GM12864 (cell line): ENCODE results near the gene KCNQ5.

Source experiments
- DNase-seq: peaks from one replicate; pipeline ENCODE4 v3.0.0-alpha.2; 2011; ENCODE audit warnings: low read depth
- H3K4me3 ChIP-seq: 2 replicates; pipeline ENCODE4 v1.5.1; 2011; ENCODE audit warnings: mild to moderate bottlenecking, low read depth, low read length, control low read depth
- TF ChIP-seq, protein P1 (sequence below): IDR thresholded peaks from 2 replicates; pipeline ENCODE4 v1.5.1; 2011; ENCODE audit warnings: low read depth, mild to moderate bottlenecking, moderate library complexity, low read length, control low read depth, inconsistent platforms; ENCODE audit errors: missing control alignments

Gene KCNQ5

DNA sequence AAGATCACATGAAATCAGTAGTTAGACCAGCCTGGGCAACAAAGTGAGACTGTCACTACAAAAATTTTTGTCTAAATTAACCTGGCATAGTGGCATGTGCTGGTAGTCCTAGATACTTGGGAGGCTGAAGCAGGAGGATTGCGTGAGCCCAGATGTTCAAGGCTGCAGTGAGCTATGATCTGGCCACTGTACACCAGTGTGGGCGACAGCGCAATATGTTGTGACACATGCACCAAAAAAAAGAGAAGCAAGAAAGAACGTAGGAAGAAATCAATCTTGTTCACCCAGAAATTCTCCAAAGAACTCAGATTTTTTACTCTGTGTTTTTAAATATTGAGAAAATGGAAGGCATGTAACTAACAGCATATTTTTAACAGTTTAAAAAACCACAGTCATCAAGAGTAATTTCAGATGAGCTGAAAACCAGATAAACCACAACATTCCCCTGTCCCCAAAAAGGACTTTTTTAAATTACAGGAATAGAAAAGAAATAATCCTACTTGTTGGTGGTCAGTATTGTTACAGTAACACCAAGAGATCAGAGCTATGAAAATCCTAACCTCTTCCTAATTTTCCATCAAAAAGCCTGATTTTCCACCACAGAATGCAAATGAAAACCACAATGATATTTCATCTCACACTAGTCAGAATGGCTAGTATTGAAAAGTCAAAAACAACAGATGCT, 363.3 kb downstream of the KCNQ5 start:
- TF ChIP-seq, protein P1, sequence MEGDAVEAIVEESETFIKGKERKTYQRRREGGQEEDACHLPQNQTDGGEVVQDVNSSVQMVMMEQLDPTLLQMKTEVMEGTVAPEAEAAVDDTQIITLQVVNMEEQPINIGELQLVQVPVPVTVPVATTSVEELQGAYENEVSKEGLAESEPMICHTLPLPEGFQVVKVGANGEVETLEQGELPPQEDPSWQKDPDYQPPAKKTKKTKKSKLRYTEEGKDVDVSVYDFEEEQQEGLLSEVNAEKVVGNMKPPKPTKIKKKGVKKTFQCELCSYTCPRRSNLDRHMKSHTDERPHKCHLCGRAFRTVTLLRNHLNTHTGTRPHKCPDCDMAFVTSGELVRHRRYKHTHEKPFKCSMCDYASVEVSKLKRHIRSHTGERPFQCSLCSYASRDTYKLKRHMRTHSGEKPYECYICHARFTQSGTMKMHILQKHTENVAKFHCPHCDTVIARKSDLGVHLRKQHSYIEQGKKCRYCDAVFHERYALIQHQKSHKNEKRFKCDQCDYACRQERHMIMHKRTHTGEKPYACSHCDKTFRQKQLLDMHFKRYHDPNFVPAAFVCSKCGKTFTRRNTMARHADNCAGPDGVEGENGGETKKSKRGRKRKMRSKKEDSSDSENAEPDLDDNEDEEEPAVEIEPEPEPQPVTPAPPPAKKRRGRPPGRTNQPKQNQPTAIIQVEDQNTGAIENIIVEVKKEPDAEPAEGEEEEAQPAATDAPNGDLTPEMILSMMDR = no peak
- DNase-seq = no peak
- H3K4me3 ChIP-seq = no peak overlapping the region

DNA sequence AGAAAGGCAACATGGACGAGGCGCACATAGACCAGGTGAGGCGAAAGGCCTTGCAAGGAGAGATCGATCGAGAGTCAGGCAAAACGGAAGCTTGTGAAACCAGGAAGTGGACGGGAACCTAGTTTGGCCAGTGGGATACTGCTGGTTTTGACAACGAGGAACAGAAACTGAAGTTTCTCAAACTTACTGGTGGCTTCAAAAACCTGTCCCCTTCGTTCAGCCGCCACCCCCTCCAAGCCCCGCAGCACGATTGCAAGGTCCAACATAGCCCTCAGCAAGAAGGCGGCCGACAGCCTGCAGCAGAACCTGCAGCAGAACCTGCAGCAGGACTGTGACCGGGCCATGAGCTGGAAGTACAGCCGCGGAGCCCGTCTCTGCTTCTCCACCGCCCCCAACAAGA, 365.4 kb downstream of the KCNQ5 start:
- TF ChIP-seq, protein P1 = no peak
- DNase-seq = no peak
- H3K4me3 ChIP-seq = no peak overlapping the region

DNA sequence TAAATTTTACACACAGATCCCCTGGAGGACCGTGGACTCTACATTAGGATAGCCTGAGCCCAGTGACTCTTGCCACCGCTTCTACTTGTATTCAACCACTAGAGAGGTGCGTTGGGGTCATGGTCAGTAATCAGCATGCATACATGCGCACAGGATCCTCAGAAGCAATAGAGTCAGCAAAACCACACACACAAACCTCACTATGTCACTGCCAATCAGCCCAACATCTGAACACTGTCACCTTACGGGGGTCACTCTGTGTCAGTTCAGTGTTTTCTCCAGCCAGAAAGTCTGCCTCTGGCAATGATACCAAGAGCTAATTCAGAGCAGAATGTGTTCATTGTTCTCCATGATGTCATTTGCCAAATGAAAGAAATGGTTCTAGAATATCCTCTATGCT, 378.1 kb downstream of the KCNQ5 start:
- TF ChIP-seq, protein P1 = no peak
- DNase-seq = no peak

GRCh38 chr6:73000460-73000859, 378.6 kb downstream of the KCNQ5 start:
- DNase-seq = no peak
- TF ChIP-seq, protein P1 = no peak
- H3K4me3 ChIP-seq = no peak overlapping the region

More for the DNA sequence above, 378.1 kb downstream of the KCNQ5 start:
- H3K4me3 ChIP-seq = no peak overlapping the region

- TF ChIP-seq, protein P1 = no peak
- H3K4me3 ChIP-seq = no peak overlapping the region
- DNase-seq = no peak
Measured at GRCh38 chr6:73002588-73002987, 380.7 kb downstream of the KCNQ5 start.

GRCh38 chr6:73003302-73003701, 381.4 kb downstream of the KCNQ5 start:
- TF ChIP-seq, protein P1 = no peak
- no peak overlapping the region for H3K4me3 ChIP-seq
- no peak for DNase-seq

GRCh38 chr6:73004231-73004630, 382.4 kb downstream of the KCNQ5 start:
- TF ChIP-seq, protein P1 = no peak
- DNase-seq = no peak
- H3K4me3 ChIP-seq = no peak overlapping the region
